GM18870 (cell line): Measurements from ENCODE around the gene C5orf15.

ENCODE experiments used
- ATAC-seq: cut with Tn5 transposase; IDR thresholded peaks from one replicate; pipeline ENCODE4 v1.9.1; 2021; ENCODE audit warnings: moderate library complexity; ENCODE audit not compliant: unreplicated experiment

Gene C5orf15

DNA sequence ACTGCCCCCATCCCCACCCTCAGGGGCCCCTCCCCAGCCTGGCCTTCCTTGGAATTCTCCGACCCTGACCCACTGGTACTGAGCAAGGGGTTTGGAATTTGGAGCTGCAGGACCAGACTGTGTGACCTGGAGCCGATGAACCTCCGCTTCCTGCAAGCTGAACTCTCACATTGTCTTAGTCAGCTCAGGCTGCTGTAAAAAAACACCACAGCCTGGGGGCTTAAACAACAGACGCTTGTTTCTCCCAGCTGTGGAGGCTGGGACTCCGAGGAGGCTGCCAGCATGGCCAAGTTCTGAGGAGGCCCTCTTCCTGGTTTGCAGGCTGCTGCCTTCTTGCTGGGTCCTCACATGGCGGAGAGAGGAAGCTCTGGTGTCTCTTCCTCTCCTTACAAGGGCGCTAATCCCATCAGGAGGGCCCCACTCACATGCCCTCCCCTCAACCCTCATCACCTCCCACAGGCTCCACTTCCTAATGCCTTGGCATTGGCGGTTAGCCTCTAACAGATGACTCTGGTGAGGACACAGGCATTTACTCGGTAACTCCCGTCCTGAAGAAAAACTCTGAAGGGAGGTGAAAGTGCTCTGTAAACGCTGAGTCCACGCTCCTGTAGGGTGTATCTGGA is 42.4 kb downstream of the C5orf15 start:
- ATAC-seq = no peak

DNA sequence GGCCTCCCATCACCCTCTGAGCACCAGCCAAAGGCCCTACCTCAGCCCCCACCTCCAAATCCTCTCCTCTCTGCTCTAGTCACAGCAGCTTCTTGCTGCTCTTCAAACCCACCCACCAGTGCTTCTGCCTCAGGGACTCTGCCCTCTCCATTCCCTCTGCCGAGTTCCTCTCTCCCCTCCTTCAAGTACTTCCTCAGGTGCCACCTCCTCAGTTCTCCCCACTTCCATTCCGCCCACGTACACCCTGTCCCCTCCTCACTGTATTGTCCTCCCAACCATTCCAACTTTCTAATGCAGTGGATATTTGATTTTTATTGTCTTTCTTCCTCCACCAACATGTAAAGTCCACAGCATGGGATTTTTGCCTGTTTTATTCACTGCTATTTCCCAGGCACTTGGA is 43.2 kb downstream of the C5orf15 start:
- ATAC-seq = no peak

DNA sequence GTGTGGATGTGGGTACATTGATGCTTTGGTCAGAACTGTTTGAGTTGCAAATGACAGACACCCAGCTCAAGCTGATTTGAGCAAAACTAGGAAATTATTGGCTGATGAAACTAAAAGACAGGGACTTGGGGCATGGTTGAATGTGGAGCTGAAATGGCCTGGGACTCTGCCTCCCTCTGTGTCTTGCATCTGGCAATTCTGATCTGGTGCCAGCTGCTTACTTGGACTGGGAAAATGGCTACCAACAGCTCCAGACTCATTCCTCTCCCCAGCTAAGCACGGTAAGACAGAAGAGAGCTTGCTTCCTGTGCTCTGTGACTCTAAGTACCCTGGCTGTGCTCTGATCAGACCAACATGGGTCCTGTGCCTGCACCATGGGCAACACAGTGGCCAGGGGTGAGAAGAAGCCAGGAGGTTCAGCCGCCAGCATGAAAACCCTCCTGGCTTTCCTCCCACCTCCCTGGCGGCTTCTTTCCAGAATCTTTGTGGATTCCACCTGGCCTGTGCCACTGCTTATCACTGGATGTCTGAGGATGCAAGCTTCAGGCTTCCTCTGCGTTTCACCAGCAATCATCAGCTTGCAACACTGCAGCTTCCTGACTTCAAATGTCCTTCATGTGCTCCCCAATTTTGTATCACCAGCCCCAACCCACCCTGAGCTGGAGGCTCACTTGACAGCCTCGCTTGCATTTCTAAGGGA is 44.1 kb downstream of the C5orf15 start:
- no peak for ATAC-seq

DNA sequence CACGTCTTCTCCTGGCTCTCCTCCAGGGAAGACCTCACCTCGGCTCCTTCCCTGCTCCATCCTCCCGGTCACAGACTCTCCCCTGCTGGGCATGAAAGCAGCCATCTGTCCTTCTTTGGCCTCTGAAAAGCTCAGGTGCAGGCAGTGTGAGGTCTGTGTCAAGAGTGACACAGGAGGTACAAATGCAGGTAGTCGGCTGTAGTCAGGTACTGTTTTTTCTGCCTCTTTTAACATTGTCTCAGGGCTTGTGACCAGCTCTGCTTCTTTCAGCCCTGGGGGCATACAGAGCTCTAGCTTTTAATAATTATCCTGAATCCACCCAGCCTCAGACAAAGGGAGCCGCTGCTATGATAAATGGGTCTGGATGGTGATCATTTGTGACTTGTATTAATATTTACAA is 46.4 kb downstream of the C5orf15 start:
- no peak for ATAC-seq

DNA sequence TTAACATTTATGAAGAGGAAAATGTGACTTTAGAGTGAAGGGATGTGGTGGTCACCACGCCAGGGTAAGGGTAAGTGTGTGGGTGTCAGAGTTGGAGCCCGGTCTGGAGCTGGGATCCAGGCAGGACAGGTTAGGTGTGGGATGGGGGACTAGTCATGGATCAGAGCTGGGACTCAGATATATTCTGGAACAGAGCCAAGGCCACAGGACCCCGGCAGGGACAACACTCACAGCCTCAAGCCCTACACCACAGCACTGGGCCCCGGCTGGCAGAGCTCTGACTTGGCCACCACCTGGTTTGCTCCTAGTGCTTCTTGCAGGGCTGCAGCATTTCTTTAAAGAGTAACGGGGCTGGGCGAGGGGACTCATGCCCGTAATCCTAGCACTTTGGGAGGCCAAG is 47.4 kb downstream of the C5orf15 start:
- ATAC-seq = no peak

DNA sequence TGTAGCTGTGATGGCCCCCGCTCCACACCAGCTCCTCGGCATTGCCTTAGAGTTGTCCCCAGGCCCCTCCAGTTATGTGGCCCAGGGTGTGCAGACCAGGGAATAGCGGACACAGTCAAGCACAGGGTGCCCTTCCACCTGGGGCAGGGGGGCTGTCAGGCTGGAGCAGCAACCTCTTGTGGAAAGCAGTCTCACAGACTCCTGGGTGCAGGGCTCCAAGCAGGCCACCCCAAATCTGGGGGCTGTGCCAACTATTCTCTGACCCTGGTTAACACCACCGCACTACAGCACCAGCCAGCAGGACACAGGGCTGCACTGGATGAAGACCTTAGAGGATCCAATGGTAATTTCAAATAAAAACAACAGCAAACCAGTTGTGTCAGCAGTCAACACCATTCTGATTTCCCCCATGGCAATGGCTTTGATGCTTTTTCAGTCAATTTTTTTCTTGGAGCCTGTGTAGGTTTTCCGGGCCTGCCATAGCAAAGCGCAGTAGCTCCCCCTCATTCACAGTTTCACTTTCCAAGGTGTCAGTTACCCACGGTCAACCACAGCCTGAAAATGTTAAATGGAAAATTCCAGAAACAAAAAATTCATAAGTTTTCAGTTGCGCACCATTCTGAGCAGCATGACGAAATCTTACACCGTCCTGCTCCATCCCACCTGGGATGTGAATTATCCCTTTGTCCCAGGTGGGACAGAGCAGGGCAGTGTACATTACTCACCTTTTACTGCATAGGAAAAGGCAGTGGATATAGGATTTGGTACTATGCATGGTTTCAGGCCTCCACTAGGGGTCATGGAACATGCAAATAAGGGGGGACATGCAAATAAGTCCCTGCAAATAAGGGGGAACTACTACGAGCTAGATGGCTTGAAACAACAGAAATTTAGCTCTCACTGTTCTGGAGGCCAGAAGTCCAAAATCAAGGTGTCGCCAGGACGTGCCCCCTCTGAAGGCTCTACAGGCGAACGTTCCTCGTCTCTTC is 49.0 kb downstream of the C5orf15 start:
- ATAC-seq = no peak

DNA sequence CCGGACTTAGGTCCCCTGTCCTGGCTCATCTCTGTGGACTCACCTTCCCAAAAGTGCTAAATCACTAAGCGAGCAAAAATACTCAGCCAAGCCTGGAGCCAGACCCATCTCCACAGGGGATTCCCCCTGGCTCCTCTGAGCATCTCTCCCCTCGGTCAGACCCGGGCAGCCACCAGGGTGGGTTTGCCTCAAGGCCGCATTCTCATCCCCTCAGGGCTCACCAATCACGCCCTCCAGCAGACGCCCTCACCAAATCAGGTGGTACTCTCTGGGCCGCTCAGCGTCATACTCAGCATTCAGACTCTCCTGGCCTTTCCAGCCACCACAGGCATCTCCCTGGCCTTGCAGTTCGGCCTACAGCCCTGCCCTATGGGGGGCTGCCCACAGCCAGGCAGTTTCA is 49.7 kb downstream of the C5orf15 start:
- ATAC-seq = no peak

DNA sequence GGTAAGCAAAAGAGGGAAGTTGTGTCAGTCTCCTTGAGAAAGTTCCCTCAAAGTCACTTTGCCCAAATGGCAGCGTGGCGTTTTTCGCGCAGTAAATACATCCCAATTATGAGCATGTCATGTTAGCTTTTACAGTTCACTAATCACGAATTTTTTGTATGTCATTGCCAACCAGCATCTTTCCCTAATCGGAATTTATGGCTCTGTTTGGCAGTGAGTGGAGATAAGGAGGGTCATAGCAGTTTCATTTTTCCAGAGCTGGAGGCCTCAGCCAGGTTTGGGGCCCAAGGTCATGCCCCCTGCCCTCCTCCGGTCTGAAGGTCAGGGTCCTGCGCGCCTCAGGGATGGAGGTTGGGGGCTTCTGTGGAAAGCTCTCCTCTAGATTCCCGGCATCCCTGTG is 50.1 kb downstream of the C5orf15 start:
- ATAC-seq = no peak

DNA sequence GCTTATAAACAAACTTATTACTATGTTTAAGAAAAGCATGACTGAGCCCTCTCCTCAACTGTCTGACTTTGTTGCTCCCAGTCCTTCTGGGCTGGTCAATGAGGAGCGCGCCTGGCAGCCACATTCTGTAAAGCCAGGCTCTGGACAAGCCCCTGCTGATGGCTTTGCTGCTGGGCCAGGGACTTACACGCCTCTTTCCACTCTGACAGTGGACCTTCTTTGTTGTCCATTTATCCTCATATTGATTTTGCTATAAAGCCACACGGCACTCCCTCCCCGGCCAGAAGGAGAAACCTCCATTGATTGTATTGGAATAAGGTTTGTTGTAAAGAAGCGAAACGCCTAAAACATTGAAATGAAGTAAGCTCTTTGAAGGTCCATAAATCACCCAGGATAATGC is 50.6 kb downstream of the C5orf15 start:
- ATAC-seq = no peak

DNA sequence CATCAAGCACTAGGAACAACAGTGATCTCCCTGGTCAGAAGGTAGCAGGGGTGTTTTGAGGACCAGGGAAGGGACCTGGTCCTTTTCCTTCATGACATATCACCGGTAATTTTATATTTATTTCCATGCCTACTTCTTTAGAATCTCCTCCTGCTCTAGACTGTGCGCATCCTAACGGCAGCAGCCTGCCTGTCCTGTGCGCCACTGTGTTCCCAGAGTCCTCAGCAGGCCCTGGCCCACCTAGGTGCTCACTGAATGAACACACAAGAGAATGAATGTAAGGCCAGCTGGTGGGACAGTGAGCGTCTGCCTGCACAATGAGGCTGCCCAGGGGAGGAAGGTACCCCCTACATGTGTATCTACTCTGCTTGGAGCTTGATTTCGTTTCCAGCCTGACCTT is 51.5 kb downstream of the C5orf15 start:
- ATAC-seq = no peak

DNA sequence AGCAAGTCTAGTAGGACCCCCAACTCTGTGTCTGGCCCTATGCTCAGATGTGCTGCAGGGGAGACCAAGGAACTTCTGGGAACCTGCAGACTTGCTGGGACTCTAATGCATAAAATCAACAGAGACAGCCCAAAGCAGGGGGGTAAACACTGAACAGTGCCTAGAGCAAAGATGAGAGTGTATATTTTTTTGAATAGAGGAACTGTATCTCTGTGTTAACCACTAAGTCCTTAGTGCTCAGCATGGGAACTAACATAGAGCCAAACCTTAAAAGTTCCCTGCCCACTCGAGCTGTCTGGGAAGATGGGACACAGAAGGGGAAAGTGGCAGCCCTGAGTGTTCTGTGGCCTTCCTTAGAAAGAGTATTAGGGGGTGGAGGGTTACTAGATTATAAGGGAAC is 51.9 kb downstream of the C5orf15 start:
- no peak for ATAC-seq

DNA sequence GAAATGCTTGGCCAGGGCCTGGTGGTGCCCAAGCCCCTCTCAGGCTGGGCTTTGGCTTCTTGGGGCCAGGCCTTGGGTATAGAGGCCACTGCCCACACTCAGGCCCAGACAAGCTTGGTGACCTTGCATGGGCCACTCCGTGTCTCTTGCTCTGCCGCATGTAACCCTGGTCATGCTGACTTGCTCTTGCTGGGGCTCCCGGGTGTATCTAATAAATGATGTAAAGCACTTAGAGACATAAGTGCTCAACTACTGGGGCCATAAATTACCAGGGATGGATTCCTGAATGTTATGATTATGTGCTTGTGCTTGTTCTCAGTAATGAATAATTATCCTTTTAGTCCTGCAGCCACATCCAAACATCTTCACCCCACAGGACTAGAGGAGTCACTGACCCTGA is 54.0 kb downstream of the C5orf15 start:
- no peak for ATAC-seq

DNA sequence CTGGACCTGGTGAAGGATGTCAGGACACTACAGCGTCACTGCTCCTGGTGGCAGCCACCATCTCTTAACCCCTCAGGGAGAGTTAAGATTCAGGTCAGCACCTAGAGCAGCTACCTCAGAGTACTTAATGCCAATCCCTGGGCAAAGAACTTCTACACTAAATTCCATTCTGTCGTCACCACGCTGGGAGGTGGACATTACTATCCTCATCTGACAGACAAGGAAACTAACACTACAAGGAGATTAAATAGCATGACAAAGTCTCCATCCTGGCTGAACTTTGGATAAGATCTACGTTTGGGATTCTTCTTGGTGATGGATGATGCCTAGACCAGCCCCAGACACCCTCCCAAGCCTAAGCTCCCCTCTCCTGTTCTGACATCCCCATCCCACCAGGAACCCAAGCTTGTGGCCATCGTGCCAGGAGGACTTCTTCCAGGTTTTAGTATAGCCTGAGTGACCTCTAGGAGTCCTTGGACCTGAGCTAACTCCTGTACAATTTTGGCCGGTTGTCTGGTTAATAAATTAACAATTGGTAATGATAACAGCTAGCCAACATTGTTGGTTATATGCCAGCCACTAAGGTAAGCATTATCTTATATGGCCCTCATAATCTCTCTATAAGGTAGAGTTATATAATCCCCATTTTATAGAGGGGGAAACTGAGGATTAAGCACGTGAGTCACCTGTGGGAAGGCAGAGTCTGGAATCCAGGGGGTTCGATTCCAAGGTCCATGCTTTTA is 54.8 kb downstream of the C5orf15 start:
- ATAC-seq = no peak

DNA sequence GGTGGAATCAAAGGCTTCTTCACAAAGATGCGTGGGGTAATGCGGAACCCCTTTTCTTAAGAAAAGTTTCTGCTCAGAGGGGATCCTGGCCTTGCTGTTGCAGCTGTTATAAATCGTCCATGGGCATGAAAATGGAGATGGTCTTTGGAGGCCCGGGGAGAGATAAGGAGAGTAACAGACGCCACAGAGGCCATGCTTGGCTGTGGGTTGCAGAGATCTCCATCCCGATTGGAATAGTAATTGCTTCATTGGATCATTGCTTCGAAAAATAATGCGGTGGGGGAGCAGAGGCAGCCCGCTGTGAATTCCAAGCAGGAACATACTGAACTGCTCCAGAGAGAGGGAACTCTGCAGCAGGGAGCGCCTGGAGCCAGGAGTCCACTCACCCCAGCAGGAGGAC is 55.5 kb downstream of the C5orf15 start:
- ATAC-seq = no peak

DNA sequence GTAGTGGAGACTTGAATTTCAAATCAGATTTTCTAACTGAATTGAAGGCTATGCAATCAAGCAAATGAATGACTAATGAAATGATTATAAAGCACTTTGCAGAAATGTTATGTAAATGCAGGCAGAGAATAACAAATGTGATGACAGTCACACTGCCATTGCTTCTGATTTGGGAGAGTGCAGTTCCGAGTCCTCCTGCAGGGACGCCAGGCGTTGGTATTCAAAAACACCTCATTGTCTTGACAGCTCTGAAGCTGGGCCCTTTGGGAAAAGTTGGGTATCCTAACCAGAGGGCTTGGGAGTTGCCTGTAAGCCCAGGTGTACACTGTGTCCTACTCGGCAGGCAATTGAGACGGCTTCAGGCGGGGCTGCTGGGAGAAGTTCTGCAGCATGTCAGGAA is 57.9 kb downstream of the C5orf15 start:
- ATAC-seq = no peak

DNA sequence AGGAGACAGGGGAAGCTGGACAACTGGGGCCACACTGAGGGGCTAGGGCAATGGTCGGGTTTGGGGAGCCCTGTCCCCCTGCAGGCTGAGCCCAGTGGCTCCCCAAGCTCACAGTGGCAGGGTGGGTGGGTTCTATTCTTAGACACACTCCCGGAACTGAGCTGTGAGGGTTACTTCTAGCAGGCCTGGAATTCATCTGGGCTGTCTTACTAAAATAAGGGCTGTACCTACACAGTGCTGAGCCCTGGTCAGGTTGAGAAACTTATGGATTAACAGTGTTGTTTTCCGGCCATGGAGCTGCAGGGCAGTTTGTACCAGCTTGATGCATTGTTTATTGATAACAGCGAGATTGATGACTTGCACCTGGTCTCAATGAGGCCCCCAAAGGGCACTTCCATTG is 58.8 kb downstream of the C5orf15 start:
- no peak for ATAC-seq

DNA sequence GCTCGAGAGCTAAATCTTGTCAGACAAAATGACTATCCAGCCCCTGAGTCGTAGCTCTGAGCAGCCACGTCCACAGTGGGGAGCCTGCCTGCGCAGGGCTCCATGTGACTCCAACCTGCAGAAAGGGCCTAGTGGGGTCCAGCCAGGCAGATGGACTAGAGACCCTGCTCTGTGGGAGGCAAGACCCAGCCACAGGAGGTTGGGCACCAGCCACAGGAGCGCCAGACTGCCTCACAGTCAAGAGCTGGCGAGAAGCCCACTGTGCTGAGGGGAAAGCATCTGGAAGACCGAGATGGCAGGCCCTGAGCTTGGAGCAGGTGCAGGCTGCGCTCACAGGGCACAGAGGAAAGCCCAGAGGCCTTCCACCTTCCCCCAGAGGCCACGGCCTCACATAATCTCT is 61.4 kb downstream of the C5orf15 start:
- no peak for ATAC-seq

DNA sequence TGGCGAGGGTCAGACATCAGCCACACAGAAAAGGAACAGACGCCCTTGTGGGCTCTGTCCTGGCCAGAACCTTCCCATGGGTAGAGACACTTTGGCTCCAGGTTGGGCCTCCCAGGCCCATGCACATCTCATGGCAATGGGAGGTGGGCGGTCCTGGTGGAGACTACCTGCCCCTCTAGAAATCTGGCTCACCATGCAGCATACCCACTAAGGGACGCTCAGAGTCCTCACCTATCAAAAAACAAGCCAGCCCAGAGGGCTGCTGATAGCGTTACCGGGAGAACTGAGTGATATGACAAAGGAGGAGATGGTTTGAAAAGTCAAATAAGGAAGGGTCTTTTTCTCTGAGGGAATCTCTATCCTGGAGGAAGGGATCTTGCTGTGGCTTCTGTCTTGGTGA is 62.1 kb downstream of the C5orf15 start:
- ATAC-seq = no peak
